Epithelial cell of proximal tubule (primary cell): ENCODE data around the gene ERGIC3. TPM values are rescaled to one million over a fixed set of nuclear protein-coding genes. Genes with fewer than 3 reads are reported as not detected.
A peak's percentile ranks its signal among the peaks of the same experiment; 100 is the strongest.
"Not testable (repeated sequence)": the region's sequence is repeated elsewhere in the genome, so short reads cannot be mapped to it uniquely, and the experiment has no call there.

Experiments used
- DNase-seq: peaks from one replicate; pipeline ENCODE4 v3.0.0-alpha.2; 2011; ENCODE audit warnings: low read depth
- H3K4me3 ChIP-seq: 2 replicates; pipeline ENCODE4 v1.5.1; 2011; ENCODE audit warnings: low read depth, mild to moderate bottlenecking, low read length
- total RNA-seq: library from RNA; depleted of rRNA; stranded (reverse); fragments of >200 nt; gene quantifications from 2 replicates; pipeline ENCODE4 v1.2.3, GENCODE V29; 2015
- TF ChIP-seq, protein P1 (sequence below): conservative IDR thresholded peaks from 2 replicates; pipeline ENCODE4 v1.5.1; 2012; ENCODE audit warnings: low read depth, mild to moderate bottlenecking, low read length

Gene ERGIC3
- total RNA-seq, 1 donor from 2014 or later = 179 TPM

DNA sequence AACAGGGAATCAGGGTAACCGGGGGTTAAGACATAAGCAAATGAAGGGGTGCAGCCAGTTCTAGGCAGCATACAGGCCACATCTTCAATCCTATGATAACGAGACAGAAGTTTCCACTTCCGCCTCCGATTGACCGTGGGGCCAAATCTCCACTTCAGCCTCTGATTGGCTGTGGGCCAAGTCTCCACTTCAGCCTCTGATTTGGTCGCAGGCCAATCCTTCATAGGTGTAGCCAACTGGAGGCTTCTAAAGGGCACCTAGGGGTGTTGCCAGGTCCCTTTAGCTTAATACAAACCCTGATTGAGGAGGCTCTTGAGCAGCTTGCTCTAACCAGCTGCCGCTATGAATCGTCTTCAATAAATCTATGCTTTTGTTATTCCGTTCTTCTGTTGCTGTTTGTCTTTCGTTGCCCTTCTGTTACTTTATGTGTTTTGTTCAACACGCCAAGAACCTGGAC, 2.1 kb upstream of the ERGIC3 start:
- DNase-seq = no peak
- TF ChIP-seq, protein P1, sequence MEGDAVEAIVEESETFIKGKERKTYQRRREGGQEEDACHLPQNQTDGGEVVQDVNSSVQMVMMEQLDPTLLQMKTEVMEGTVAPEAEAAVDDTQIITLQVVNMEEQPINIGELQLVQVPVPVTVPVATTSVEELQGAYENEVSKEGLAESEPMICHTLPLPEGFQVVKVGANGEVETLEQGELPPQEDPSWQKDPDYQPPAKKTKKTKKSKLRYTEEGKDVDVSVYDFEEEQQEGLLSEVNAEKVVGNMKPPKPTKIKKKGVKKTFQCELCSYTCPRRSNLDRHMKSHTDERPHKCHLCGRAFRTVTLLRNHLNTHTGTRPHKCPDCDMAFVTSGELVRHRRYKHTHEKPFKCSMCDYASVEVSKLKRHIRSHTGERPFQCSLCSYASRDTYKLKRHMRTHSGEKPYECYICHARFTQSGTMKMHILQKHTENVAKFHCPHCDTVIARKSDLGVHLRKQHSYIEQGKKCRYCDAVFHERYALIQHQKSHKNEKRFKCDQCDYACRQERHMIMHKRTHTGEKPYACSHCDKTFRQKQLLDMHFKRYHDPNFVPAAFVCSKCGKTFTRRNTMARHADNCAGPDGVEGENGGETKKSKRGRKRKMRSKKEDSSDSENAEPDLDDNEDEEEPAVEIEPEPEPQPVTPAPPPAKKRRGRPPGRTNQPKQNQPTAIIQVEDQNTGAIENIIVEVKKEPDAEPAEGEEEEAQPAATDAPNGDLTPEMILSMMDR = no peak

GRCh38 chr20:35541118-35541782, 628 bp upstream of the ERGIC3 start:
- peak overlapping the region; percentile 96 for H3K4me3 ChIP-seq
- TF ChIP-seq, protein P1 = no peak
- DNase-seq = no peak

More for the DNA sequence above, 2.1 kb upstream of the ERGIC3 start:
- no peak overlapping the region for H3K4me3 ChIP-seq

- H3K4me3 ChIP-seq = no peak overlapping the region
- TF ChIP-seq, protein P1 = no peak
- no peak for DNase-seq
Observed at GRCh38 chr20:35542990-35543389, 1.1 kb downstream of the ERGIC3 start.

GRCh38 chr20:35544436-35544835, 2.6 kb downstream of the ERGIC3 start:
- TF ChIP-seq, protein P1 = no peak
- no peak for DNase-seq
- H3K4me3 ChIP-seq = no peak overlapping the region

DNA sequence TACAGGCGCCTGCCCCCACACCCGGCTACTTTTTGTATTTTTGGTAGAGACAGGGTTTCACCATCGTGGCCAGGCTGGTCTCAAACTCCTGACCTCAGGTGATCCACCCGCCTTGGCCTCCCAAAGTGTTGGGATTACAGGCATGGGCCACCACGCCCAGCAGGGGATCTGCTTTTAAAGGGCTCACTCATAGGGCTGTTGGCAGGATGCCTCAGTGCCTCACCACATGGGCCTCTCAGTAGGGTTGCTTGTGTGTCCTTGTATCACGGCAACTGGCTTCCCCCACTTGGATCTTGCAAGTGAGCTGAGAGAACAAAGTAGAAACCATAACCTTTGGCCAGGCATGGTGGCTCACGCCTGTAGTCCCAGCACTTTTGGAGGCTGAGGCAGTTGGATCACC, 3.1 kb downstream of the ERGIC3 start:
- DNase-seq, H3K4me3 ChIP-seq: not testable (repeated sequence)

GRCh38 chr20:35546127-35546526, 4.2 kb downstream of the ERGIC3 start:
- no peak for DNase-seq
- TF ChIP-seq, protein P1 = no peak
- H3K4me3 ChIP-seq = no peak overlapping the region

GRCh38 chr20:35547329-35547728, 5.5 kb downstream of the ERGIC3 start:
- no peak for DNase-seq
- TF ChIP-seq, protein P1 = no peak
- H3K4me3 ChIP-seq = no peak overlapping the region
